WTC11 (cell line): ENCODE measurements around the gene MCCC2.

Experiments used
- CREB1 ChIP-seq: sonication (generic); formaldehyde crosslinking; IDR thresholded peaks from 2 replicates; pipeline ENCODE4 v1.8.0; 2023; ENCODE audit warnings: mild to moderate bottlenecking, missing genetic modification reagents
- ELF4 ChIP-seq: sonication (generic); formaldehyde crosslinking; IDR thresholded peaks from 2 replicates; pipeline ENCODE4 v1.8.1; 2022; ENCODE audit warnings: low read depth, mild to moderate bottlenecking, moderate library complexity, missing genetic modification reagents
- ESRRA ChIP-seq: sonication (generic); formaldehyde crosslinking; IDR thresholded peaks from 2 replicates; pipeline ENCODE4 v1.8.1; 2022; ENCODE audit warnings: mild to moderate bottlenecking, missing genetic modification reagents, borderline replicate concordance
- FOXJ3 ChIP-seq: sonication (generic); formaldehyde crosslinking; IDR thresholded peaks from 2 replicates; pipeline ENCODE4 v1.9.0; 2021; ENCODE audit warnings: missing genetic modification reagents, mild to moderate bottlenecking, borderline replicate concordance
- NFE2L1 ChIP-seq: sonication (generic); formaldehyde crosslinking; IDR thresholded peaks from 2 replicates; pipeline ENCODE4 v1.8.1; 2023; ENCODE audit warnings: missing genetic modification reagents
- NFYB ChIP-seq: sonication (generic); formaldehyde crosslinking; conservative IDR thresholded peaks from 2 replicates; pipeline ENCODE4 v1.8.0; 2022; ENCODE audit warnings: low read depth, missing genetic modification reagents
- NR1H2 ChIP-seq: sonication (generic); formaldehyde crosslinking; IDR thresholded peaks from 2 replicates; pipeline ENCODE4 v1.9.0; 2021; ENCODE audit warnings: mild to moderate bottlenecking, moderate library complexity, missing genetic modification reagents
- NR2C2 ChIP-seq: sonication (generic); formaldehyde crosslinking; IDR thresholded peaks from 2 replicates; pipeline ENCODE4 v1.8.0; 2022; ENCODE audit warnings: mild to moderate bottlenecking, missing genetic modification reagents
- TEAD4 ChIP-seq: sonication (generic); formaldehyde crosslinking; IDR thresholded peaks from 2 replicates; pipeline ENCODE4 v1.8.0; 2022; ENCODE audit warnings: mild to moderate bottlenecking, missing genetic modification reagents
- ZNF121 ChIP-seq: sonication (generic); formaldehyde crosslinking; IDR thresholded peaks from 2 replicates; pipeline ENCODE4 v1.8.0; 2023; ENCODE audit warnings: missing genetic modification reagents
- ZNF138 ChIP-seq: sonication (generic); formaldehyde crosslinking; conservative IDR thresholded peaks from 2 replicates; pipeline ENCODE4 v1.8.1; 2022; ENCODE audit warnings: mild to moderate bottlenecking, moderate library complexity, missing genetic modification reagents
- ZNF317 ChIP-seq: sonication (generic); formaldehyde crosslinking; IDR thresholded peaks from 2 replicates; pipeline ENCODE4 v1.8.1; 2023; ENCODE audit warnings: low read depth, mild to moderate bottlenecking, moderate library complexity, missing genetic modification reagents, borderline replicate concordance
- TF ChIP-seq, protein P1 (sequence below): fragments of 200-600 bp; IDR thresholded peaks from 2 replicates; pipeline ENCODE4 v1.8.0; 2022; ENCODE audit warnings: antibody characterized with exemption
- TF ChIP-seq, protein P2 (sequence below): fragments of 250-450 bp; sonication (Bioruptor Pico); IDR thresholded peaks from 2 replicates; pipeline ENCODE4 v1.9.0; 2021; ENCODE audit warnings: moderate library complexity, mild to moderate bottlenecking, inconsistent platforms, borderline replicate concordance

DNA sequence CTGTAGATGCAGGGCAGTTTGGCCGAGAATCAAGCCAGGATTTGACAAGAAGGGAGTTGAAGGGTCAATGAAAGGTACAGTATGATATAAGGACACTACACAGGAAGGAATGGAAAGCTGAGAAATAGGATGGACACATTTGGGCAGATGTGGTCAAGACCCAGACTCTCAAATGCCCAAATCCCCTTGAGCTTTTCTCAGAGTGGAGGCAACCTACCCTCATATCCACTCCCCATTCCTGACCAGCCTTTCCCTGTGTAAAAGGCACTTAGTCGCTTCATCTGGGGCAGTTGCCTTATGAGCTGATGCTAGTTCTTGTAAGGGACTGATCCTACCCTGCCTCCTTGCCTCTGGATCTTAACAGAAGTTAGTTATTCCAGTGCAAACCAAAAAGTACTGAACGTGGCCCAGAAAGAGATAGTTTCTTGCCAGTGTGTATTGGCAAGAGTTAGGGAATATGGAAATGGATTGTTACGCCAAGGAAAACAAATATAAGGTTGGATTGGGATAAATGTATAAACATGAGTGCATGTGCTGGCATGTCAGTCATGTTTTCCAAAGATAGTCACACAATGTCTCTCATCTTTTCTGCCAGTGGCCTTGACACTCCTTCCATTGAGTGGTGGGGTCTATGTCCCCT is 4.1 kb upstream of the MCCC2 start:
- TF ChIP-seq, protein P1, sequence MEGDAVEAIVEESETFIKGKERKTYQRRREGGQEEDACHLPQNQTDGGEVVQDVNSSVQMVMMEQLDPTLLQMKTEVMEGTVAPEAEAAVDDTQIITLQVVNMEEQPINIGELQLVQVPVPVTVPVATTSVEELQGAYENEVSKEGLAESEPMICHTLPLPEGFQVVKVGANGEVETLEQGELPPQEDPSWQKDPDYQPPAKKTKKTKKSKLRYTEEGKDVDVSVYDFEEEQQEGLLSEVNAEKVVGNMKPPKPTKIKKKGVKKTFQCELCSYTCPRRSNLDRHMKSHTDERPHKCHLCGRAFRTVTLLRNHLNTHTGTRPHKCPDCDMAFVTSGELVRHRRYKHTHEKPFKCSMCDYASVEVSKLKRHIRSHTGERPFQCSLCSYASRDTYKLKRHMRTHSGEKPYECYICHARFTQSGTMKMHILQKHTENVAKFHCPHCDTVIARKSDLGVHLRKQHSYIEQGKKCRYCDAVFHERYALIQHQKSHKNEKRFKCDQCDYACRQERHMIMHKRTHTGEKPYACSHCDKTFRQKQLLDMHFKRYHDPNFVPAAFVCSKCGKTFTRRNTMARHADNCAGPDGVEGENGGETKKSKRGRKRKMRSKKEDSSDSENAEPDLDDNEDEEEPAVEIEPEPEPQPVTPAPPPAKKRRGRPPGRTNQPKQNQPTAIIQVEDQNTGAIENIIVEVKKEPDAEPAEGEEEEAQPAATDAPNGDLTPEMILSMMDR: no peak
- TF ChIP-seq ZNF317 (CRISPR knock-in tag) (no peak), FOXJ3 (CRISPR knock-in tag) (no peak), NFE2L1 (CRISPR knock-in tag) (no peak), NFYB (CRISPR knock-in tag) (no peak), ESRRA (CRISPR knock-in tag) (no peak), ZNF138 (CRISPR knock-in tag) (no peak), CREB1 (CRISPR knock-in tag) (no peak), ZNF121 (CRISPR knock-in tag) (no peak), TEAD4 (CRISPR knock-in tag) (no peak), NR1H2 (CRISPR knock-in tag) (no peak), ELF4 (CRISPR knock-in tag) (no peak), NR2C2 (CRISPR knock-in tag) (no peak)
- TF ChIP-seq, protein P2, sequence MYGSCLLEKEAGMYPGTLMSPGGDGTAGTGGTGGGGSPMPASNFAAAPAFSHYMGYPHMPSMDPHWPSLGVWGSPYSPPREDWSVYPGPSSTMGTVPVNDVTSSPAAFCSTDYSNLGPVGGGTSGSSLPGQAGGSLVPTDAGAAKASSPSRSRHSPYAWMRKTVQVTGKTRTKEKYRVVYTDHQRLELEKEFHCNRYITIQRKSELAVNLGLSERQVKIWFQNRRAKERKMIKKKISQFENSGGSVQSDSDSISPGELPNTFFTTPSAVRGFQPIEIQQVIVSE (CRISPR knock-in tag): no peak
